AG09309 (cell line): Measurements from ENCODE around the gene SOX9.

Experiments used
- DNase-seq: peaks from one replicate; pipeline ENCODE4 v3.0.0-alpha.2; 2010; ENCODE audit warnings: low read depth
- H3K4me3 ChIP-seq: 2 replicates; pipeline ENCODE4 v1.5.1; 2011; ENCODE audit warnings: mild to moderate bottlenecking, low read depth, low read length, moderate library complexity; ENCODE audit not compliant: control insufficient read depth
- CTCF ChIP-seq: IDR thresholded peaks from 2 replicates; pipeline ENCODE4 v1.5.1; 2011; ENCODE audit warnings: mild to moderate bottlenecking, low read depth, low read length, inconsistent platforms; ENCODE audit not compliant: insufficient read depth, control insufficient read depth; ENCODE audit errors: missing control alignments

The SOX9 gene

GRCh38 chr17:72165867-72166439 is 45.1 kb downstream of the SOX9 start:
- TF ChIP-seq CTCF: no peak
- DNase-seq: no peak
- H3K4me3 ChIP-seq: no peak overlapping the region

- no peak for TF ChIP-seq CTCF
- DNase-seq: no peak
These were observed 46.8 kb downstream of the SOX9 start for GRCh38 chr17:72167593-72167992.

GRCh38 chr17:72169823-72170222 is 49.0 kb downstream of the SOX9 start:
- no peak overlapping the region for H3K4me3 ChIP-seq
- no peak for DNase-seq
- TF ChIP-seq CTCF: no peak

More at GRCh38 chr17:72167593-72167992, 46.8 kb downstream of the SOX9 start:
- no peak overlapping the region for H3K4me3 ChIP-seq

GRCh38 chr17:72171703-72172667 is 51.2 kb downstream of the SOX9 start:
- TF ChIP-seq CTCF: no peak
- DNase-seq: no peak
- no peak overlapping the region for H3K4me3 ChIP-seq

- TF ChIP-seq CTCF: no peak
- H3K4me3 ChIP-seq: no peak overlapping the region
- no peak for DNase-seq
These were observed 52.8 kb downstream of the SOX9 start for GRCh38 chr17:72173499-72174116.

- TF ChIP-seq CTCF: no peak
- no peak overlapping the region for H3K4me3 ChIP-seq
- no peak for DNase-seq
These were observed 54.4 kb downstream of the SOX9 start for GRCh38 chr17:72175263-72175662.
